Measurements from ENCODE around the gene OLFML1. TPM values are rescaled to one million over a fixed set of nuclear protein-coding genes. Genes with fewer than 3 reads are reported as not detected.

The OLFML1 gene
- total RNA-seq, 3 donors from 2014 or later (not counting 1 experiment from before 2014, with no cell fraction given), result not detected

DNA sequence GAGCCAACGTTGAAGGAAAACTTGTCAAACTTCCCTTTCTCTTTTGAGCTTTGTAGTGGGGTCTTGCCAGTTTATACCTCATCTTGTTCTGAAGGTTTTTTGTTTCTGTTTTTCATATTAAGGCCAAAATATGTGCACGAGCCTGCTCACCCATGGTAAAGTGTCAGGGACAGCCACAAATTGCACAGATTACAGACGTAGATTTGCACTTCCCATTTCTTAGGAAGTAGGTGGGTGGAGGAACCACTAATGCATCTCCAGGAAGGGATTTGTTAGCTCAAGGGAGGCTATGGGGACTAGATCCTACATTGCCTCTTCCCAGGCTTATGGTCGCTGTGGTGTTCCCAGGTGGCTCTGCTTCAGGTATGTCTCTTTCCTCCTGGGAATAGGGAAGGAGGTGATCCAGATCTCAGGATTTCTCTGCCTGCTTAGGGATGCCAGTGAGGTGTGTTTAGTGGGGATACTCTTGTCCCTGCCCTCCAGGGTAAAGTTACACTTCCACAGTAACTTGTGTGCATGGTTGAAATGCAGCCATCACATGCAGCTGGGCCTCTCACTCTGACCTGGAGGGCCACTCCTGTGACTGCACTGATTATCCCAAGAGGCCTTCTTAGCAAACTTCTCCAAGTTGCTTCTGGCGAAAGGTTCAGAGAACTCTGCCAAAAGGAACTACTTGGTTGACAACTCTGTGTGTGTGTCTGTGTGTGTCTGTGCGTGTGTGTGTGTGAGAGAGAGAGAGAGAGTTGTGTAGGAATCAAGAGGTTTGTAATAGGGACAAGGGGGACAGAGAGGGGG is 38.3 kb downstream of the OLFML1 start:
- Histone ChIP-seq H3K36me3 (ENCODE audit: control insufficient read depth, insufficient read depth, low read length) (no peaks in the 10 kb centered on the region), H3K4me3 (ENCODE audit: low read length) (no peak overlapping the region), H3K27me3 (ENCODE audit: control insufficient read depth, insufficient read depth, low read length) (no peaks in the 10 kb centered on the region), H3K27ac (ENCODE audit: low read length) (no peak overlapping the region), H3K4me1 (ENCODE audit: control insufficient read depth, insufficient read depth, low read length) (peaks cover 62% of the 10 kb centered on the region), H3K9me3 (ENCODE audit: control insufficient read depth, insufficient read depth, low read length) (no peaks in the 10 kb centered on the region)
- H3K9me3 Mint-ChIP-seq, result no peaks in the 10 kb centered on the region
- peaks cover 29 to 57% of the 10 kb centered on the region in 2 donors for H3K4me1 Mint-ChIP-seq
- intact Hi-C loops (cut with micrococcal nuclease), result no loop called here
- ATAC-seq (no peak), DNase-seq (no peak)
- H3K4me3 Mint-ChIP-seq, result no peak overlapping the region
- H3K36me3 Mint-ChIP-seq, result no peaks in the 10 kb centered on the region
- WGBS (ENCODE audit: insufficient coverage), result 78% methylated on average over 5 of the region's 6 CpGs
- no peaks in the 10 kb centered on the region for H3K27me3 Mint-ChIP-seq (ENCODE audit: low read depth in 2 of 2)
- TF ChIP-seq, protein P1, sequence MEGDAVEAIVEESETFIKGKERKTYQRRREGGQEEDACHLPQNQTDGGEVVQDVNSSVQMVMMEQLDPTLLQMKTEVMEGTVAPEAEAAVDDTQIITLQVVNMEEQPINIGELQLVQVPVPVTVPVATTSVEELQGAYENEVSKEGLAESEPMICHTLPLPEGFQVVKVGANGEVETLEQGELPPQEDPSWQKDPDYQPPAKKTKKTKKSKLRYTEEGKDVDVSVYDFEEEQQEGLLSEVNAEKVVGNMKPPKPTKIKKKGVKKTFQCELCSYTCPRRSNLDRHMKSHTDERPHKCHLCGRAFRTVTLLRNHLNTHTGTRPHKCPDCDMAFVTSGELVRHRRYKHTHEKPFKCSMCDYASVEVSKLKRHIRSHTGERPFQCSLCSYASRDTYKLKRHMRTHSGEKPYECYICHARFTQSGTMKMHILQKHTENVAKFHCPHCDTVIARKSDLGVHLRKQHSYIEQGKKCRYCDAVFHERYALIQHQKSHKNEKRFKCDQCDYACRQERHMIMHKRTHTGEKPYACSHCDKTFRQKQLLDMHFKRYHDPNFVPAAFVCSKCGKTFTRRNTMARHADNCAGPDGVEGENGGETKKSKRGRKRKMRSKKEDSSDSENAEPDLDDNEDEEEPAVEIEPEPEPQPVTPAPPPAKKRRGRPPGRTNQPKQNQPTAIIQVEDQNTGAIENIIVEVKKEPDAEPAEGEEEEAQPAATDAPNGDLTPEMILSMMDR (IDR thresholded peaks at IDR 0.05), result no peak
- peak overlapping the region in 1 of 2 donors; percentile 47 for H3K27ac Mint-ChIP-seq

GRCh38 chr11:7524462-7525235 is 39.3 kb downstream of the OLFML1 start:
- ATAC-seq (no peak), DNase-seq (no peak)
- peaks cover 32 to 54% of the 10 kb centered on the region in 2 donors for H3K4me1 Mint-ChIP-seq
- no peak overlapping the region for H3K4me3 Mint-ChIP-seq
- no peak overlapping the region for H3K27ac ChIP-seq (ENCODE audit: low read length)
- H3K27me3 ChIP-seq (ENCODE audit: control insufficient read depth, insufficient read depth, low read length), result no peaks in the 10 kb centered on the region
- H3K4me1 ChIP-seq (ENCODE audit: control insufficient read depth, insufficient read depth, low read length), result peaks cover 63% of the 10 kb centered on the region
- 70% methylated on average over 5 of the region's 6 CpGs for WGBS (ENCODE audit: insufficient coverage)
- TF ChIP-seq, protein P1 (IDR thresholded peaks at IDR 0.05), result no peak
- no peaks in the 10 kb centered on the region for H3K9me3 Mint-ChIP-seq
- no peak overlapping the region for H3K4me3 ChIP-seq (ENCODE audit: low read length)
- no peaks in the 10 kb centered on the region for H3K36me3 Mint-ChIP-seq
- intact Hi-C loops (cut with micrococcal nuclease), result no loop called here
- no peaks in the 10 kb centered on the region for H3K36me3 ChIP-seq (ENCODE audit: control insufficient read depth, insufficient read depth, low read length)
- H3K27ac Mint-ChIP-seq, result peak overlapping the region in 1 of 2 donors; percentile 47
- H3K27me3 Mint-ChIP-seq (ENCODE audit: low read depth in 2 of 2), result no peaks in the 10 kb centered on the region
- H3K9me3 ChIP-seq (ENCODE audit: control insufficient read depth, insufficient read depth, low read length), result no peaks in the 10 kb centered on the region

- Histone ChIP-seq H3K36me3 (ENCODE audit: control insufficient read depth, insufficient read depth, low read length) (no peaks in the 10 kb centered on the region), H3K4me1 (ENCODE audit: control insufficient read depth, insufficient read depth, low read length) (peaks cover 57% of the 10 kb centered on the region), H3K27me3 (ENCODE audit: control insufficient read depth, insufficient read depth, low read length) (no peaks in the 10 kb centered on the region), H3K4me3 (ENCODE audit: low read length) (no peak overlapping the region), H3K27ac (ENCODE audit: low read length) (no peak overlapping the region), H3K9me3 (ENCODE audit: control insufficient read depth, insufficient read depth, low read length) (no peaks in the 10 kb centered on the region)
- peaks cover 32 to 54% of the 10 kb centered on the region in 2 donors for H3K4me1 Mint-ChIP-seq
- H3K27ac Mint-ChIP-seq, result no peak overlapping the region
- no peak overlapping the region for H3K4me3 Mint-ChIP-seq
- 96% methylated on average over 4 of the region's 4 CpGs for WGBS (ENCODE audit: insufficient coverage)
- TF ChIP-seq, protein P1 (IDR thresholded peaks at IDR 0.05), result no peak
- no peaks in the 10 kb centered on the region for H3K9me3 Mint-ChIP-seq
- ATAC-seq, result no peak
- DNase-seq, result no peak
- no peaks in the 10 kb centered on the region for H3K36me3 Mint-ChIP-seq
- intact Hi-C loops (cut with micrococcal nuclease), result no loop called here
- H3K27me3 Mint-ChIP-seq (ENCODE audit: low read depth in 2 of 2), result no peaks in the 10 kb centered on the region
Observed at GRCh38 chr11:7525424-7525823, 40.1 kb downstream of the OLFML1 start.

Data from natural killer cell (primary cell).